ENCODE data around the gene SLBP.
A peak's percentile ranks its signal among the peaks of the same experiment; 100 is the strongest.
"Not testable (repeated sequence)": the region's sequence is repeated elsewhere in the genome, so short reads cannot be mapped to it uniquely, and the experiment has no call there.

The SLBP gene

GRCh38 chr4:1683736-1684505 is 28.2 kb downstream of the SLBP start, which contains the start of gene FAM53A:
Gene FAM53A (minus strand): TSS chr4:1684313. CDS start chr4:1668741, 15,572 bp downstream.
- Mint-ChIP-seq H3K4me1 (peaks cover 10% of the 10 kb centered on the region), H3K36me3 (ENCODE audit: insufficient read depth) (peaks cover 4% of the 10 kb centered on the region), H3K9me3 (no peaks in the 10 kb centered on the region), H3K27ac (ENCODE audit: low read depth) (peak within 1 kb of the TSS; percentile 77), H3K4me3 (peak within 1 kb of the TSS; percentile 85), H3K27me3 (no peaks in the 10 kb centered on the region)
- peak; percentile 86 for ATAC-seq (replicated peaks; ENCODE audit: extremely low read depth, poor library complexity, severe bottlenecking)
- peak; percentile 13 to 27 for DNase-seq (ENCODE audit: low spot score in 2 of 2)

- peak overlapping the region; percentile 85 for H3K4me3 Mint-ChIP-seq
- H3K36me3 Mint-ChIP-seq (ENCODE audit: insufficient read depth), result peaks cover 4% of the 10 kb centered on the region
- peak overlapping the region; percentile 77 for H3K27ac Mint-ChIP-seq (ENCODE audit: low read depth)
- no peaks in the 10 kb centered on the region for H3K27me3 Mint-ChIP-seq
- H3K4me1 Mint-ChIP-seq, result peaks cover 10% of the 10 kb centered on the region
- peak; percentile 4 for ATAC-seq (replicated peaks; ENCODE audit: extremely low read depth, poor library complexity, severe bottlenecking)
- no peaks in the 10 kb centered on the region for H3K9me3 Mint-ChIP-seq
- DNase-seq (ENCODE audit: low spot score in 2 of 2), result no peak
These were observed 28.8 kb downstream of the SLBP start for GRCh38 chr4:1683261-1683735.

- Mint-ChIP-seq H3K9me3 (no peaks in the 10 kb centered on the region), H3K36me3 (ENCODE audit: insufficient read depth) (peaks cover 4% of the 10 kb centered on the region), H3K27me3 (no peaks in the 10 kb centered on the region), H3K27ac (ENCODE audit: low read depth) (peak overlapping the region; percentile 77), H3K4me1 (peaks cover 10% of the 10 kb centered on the region), H3K4me3 (peak overlapping the region; percentile 85)
- no peak for DNase-seq (ENCODE audit: low spot score in 2 of 2)
- no peak for ATAC-seq (replicated peaks; ENCODE audit: extremely low read depth, poor library complexity, severe bottlenecking)
These were observed 29.3 kb downstream of the SLBP start for GRCh38 chr4:1682860-1683259.

- Mint-ChIP-seq H3K4me3 (no peak overlapping the region), H3K4me1 (peaks cover 6% of the 10 kb centered on the region), H3K9me3 (no peaks in the 10 kb centered on the region), H3K36me3 (ENCODE audit: insufficient read depth) (no peaks in the 10 kb centered on the region), H3K27ac (ENCODE audit: low read depth) (no peak overlapping the region), H3K27me3 (peaks cover 11% of the 10 kb centered on the region)
- ATAC-seq (replicated peaks; ENCODE audit: extremely low read depth, poor library complexity, severe bottlenecking) (no peak), DNase-seq (ENCODE audit: low spot score in 2 of 2) (no peak)
These were observed 33.9 kb downstream of the SLBP start for GRCh38 chr4:1678244-1678643.

- Mint-ChIP-seq H3K9me3 (no peaks in the 10 kb centered on the region), H3K27ac (ENCODE audit: low read depth) (no peak overlapping the region), H3K4me1 (no peaks in the 10 kb centered on the region), H3K27me3 (peaks cover 11% of the 10 kb centered on the region), H3K36me3 (ENCODE audit: insufficient read depth) (no peaks in the 10 kb centered on the region), H3K4me3 (no peak overlapping the region)
- no peak for DNase-seq (ENCODE audit: low spot score in 2 of 2)
- ATAC-seq (replicated peaks; ENCODE audit: extremely low read depth, poor library complexity, severe bottlenecking), result no peak
These were observed 35.3 kb downstream of the SLBP start for GRCh38 chr4:1676605-1677525.

GRCh38 chr4:1675802-1676137 is 36.3 kb downstream of the SLBP start:
- H3K4me1 Mint-ChIP-seq, result no peaks in the 10 kb centered on the region
- H3K9me3 Mint-ChIP-seq, result no peaks in the 10 kb centered on the region
- peaks cover 11% of the 10 kb centered on the region for H3K27me3 Mint-ChIP-seq
- H3K27ac Mint-ChIP-seq (ENCODE audit: low read depth), result no peak overlapping the region
- no peaks in the 10 kb centered on the region for H3K36me3 Mint-ChIP-seq (ENCODE audit: insufficient read depth)
- ATAC-seq (replicated peaks; ENCODE audit: extremely low read depth, poor library complexity, severe bottlenecking) (no peak), DNase-seq (ENCODE audit: low spot score in 2 of 2) (no peak)
- H3K4me3 Mint-ChIP-seq, result no peak overlapping the region

- DNase-seq (ENCODE audit: low spot score in 2 of 2) (no peak), ATAC-seq (replicated peaks; ENCODE audit: extremely low read depth, poor library complexity, severe bottlenecking) (no peak)
- peaks cover 11% of the 10 kb centered on the region for H3K27me3 Mint-ChIP-seq
- no peak overlapping the region for H3K4me3 Mint-ChIP-seq
- H3K9me3 Mint-ChIP-seq, result no peaks in the 10 kb centered on the region
- H3K4me1 Mint-ChIP-seq, result no peaks in the 10 kb centered on the region
- no peak overlapping the region for H3K27ac Mint-ChIP-seq (ENCODE audit: low read depth)
- no peaks in the 10 kb centered on the region for H3K36me3 Mint-ChIP-seq (ENCODE audit: insufficient read depth)
These were observed 36.9 kb downstream of the SLBP start for GRCh38 chr4:1675136-1675801.

- Mint-ChIP-seq H3K4me3 (no peak overlapping the region), H3K27ac (ENCODE audit: low read depth) (no peak overlapping the region), H3K4me1 (no peaks in the 10 kb centered on the region), H3K27me3 (peaks cover 11% of the 10 kb centered on the region), H3K36me3 (ENCODE audit: insufficient read depth) (no peaks in the 10 kb centered on the region), H3K9me3 (no peaks in the 10 kb centered on the region)
- DNase-seq (ENCODE audit: low spot score in 2 of 2) (no peak), ATAC-seq (replicated peaks; ENCODE audit: extremely low read depth, poor library complexity, severe bottlenecking) (no peak)
These were observed 37.4 kb downstream of the SLBP start for GRCh38 chr4:1674682-1675081.

- Mint-ChIP-seq H3K36me3 (ENCODE audit: insufficient read depth) (no peaks in the 10 kb centered on the region), H3K27me3 (peaks cover 11% of the 10 kb centered on the region), H3K9me3 (no peaks in the 10 kb centered on the region), H3K4me1 (no peaks in the 10 kb centered on the region), H3K4me3 (no peak overlapping the region), H3K27ac (ENCODE audit: low read depth) (no peak overlapping the region)
- DNase-seq (ENCODE audit: low spot score in 2 of 2) (no peak), ATAC-seq (replicated peaks; ENCODE audit: extremely low read depth, poor library complexity, severe bottlenecking) (no peak)
These were observed 38.4 kb downstream of the SLBP start for GRCh38 chr4:1673671-1674070.

GRCh38 chr4:1671011-1671410 is 41.1 kb downstream of the SLBP start:
- not testable (repeated sequence) for H3K4me3 Mint-ChIP-seq

GRCh38 chr4:1670279-1670678 is 41.8 kb downstream of the SLBP start:
- Mint-ChIP-seq H3K27ac (ENCODE audit: low read depth) (no peak overlapping the region), H3K4me3 (no peak overlapping the region), H3K27me3 (peaks cover 2% of the 10 kb centered on the region), H3K36me3 (ENCODE audit: insufficient read depth) (no peaks in the 10 kb centered on the region), H3K9me3 (no peaks in the 10 kb centered on the region), H3K4me1 (no peaks in the 10 kb centered on the region)
- ATAC-seq (replicated peaks; ENCODE audit: extremely low read depth, poor library complexity, severe bottlenecking) (no peak), DNase-seq (ENCODE audit: low spot score in 2 of 2) (no peak)

More at GRCh38 chr4:1671011-1671410, 41.1 kb downstream of the SLBP start:
- not testable (repeated sequence) for H3K27ac Mint-ChIP-seq (ENCODE audit: low read depth); H3K4me1 Mint-ChIP-seq; ATAC-seq (replicated peaks; ENCODE audit: extremely low read depth, poor library complexity, severe bottlenecking); H3K9me3 Mint-ChIP-seq; DNase-seq (ENCODE audit: low spot score in 2 of 2); H3K36me3 Mint-ChIP-seq (ENCODE audit: insufficient read depth); H3K27me3 Mint-ChIP-seq

GRCh38 chr4:1669850-1670249 is 42.3 kb downstream of the SLBP start:
- H3K27me3 Mint-ChIP-seq, result no peaks in the 10 kb centered on the region
- H3K27ac Mint-ChIP-seq (ENCODE audit: low read depth), result no peak overlapping the region
- DNase-seq (ENCODE audit: low spot score in 2 of 2) (no peak), ATAC-seq (replicated peaks; ENCODE audit: extremely low read depth, poor library complexity, severe bottlenecking) (no peak)
- no peak overlapping the region for H3K4me3 Mint-ChIP-seq
- no peaks in the 10 kb centered on the region for H3K4me1 Mint-ChIP-seq
- H3K9me3 Mint-ChIP-seq, result no peaks in the 10 kb centered on the region
- no peaks in the 10 kb centered on the region for H3K36me3 Mint-ChIP-seq (ENCODE audit: insufficient read depth)
